Esophagus muscularis mucosa (tissue), 4 donors: ENCODE results near the gene HLCS. TPM values are rescaled to one million over a fixed set of nuclear protein-coding genes. Genes with fewer than 3 reads are reported as not detected.

ENCODE experiments used
- DNase-seq: peaks from one replicate; pipeline ENCODE4 v3.0.0-alpha.2; 2017; ENCODE audit errors: extremely low spot score
- H3K27ac ChIP-seq, 4 donors: fragments of 200-600 bp; sonication (generic); replicated peaks in 1 of 4; 1 replicate in 3 of 4; 2 replicates in 1 of 4; pipeline ENCODE4 v1.5.1; 2016 to 2019; ENCODE audit warnings: mild to moderate bottlenecking in 1 of 4
- H3K27me3 ChIP-seq, 4 donors: fragments of 200-600 bp; sonication (generic); one replicate each; pipeline versions ENCODE4 v1.5.1 to v1.6.0; 2016 to 2019
- H3K36me3 ChIP-seq, 4 donors: fragments of 200-600 bp; sonication (generic); one replicate each; pipeline ENCODE4 v1.5.1; 2016 to 2019
- H3K4me1 ChIP-seq, 4 donors: fragments of 200-600 bp; sonication (generic); one replicate each; pipeline ENCODE4 v1.5.1; 2016 to 2019
- H3K4me3 ChIP-seq, 4 donors: fragments of 200-600 bp; sonication (generic); 1 replicate in 2 of 4; 2 replicates in 2 of 4; pipeline ENCODE4 v1.5.1; 2016 to 2019; ENCODE audit warnings: mild to moderate bottlenecking in 4 of 4, moderate library complexity in 1 of 4
- H3K9me3 ChIP-seq, 4 donors: fragments of 200-600 bp; sonication (generic); 1 replicate in 3 of 4; 2 replicates in 1 of 4; pipeline ENCODE4 v1.5.1; 2016 to 2019
- CTCF ChIP-seq, 3 experiments: fragments of 200-600 bp in 2 of 3; fragments of 450-650 bp in 1 of 3; sonication (generic) in 2 of 3; IDR thresholded peaks; one replicate each; pipeline ENCODE4 v1.5.1; 2017 to 2019; ENCODE audit warnings: antibody characterized with exemption in 3 of 3, mild to moderate bottlenecking in 2 of 3, moderate library complexity in 1 of 3
- EP300 ChIP-seq: sonication (generic); formaldehyde crosslinking; IDR thresholded peaks from one replicate; pipeline ENCODE4 v1.6.1; 2017; ENCODE audit warnings: antibody characterized with exemption
- POLR2A ChIP-seq: fragments of 450-650 bp; IDR thresholded peaks from one replicate; pipeline ENCODE4 v1.6.1; 2017; ENCODE audit warnings: antibody characterized with exemption, moderate library complexity, mild to moderate bottlenecking, low read depth
- POLR2AphosphoS5 ChIP-seq, 2 donors: sonication (generic); formaldehyde crosslinking; IDR thresholded peaks; one replicate each; pipeline ENCODE4 v1.6.1; 2017; ENCODE audit warnings: antibody characterized with exemption in 2 of 2
- WGBS: methylation state at CpG from one replicate; pipeline ENCODE4 v1.1.5; 2018; 5-methylcytosine and 5-hydroxymethylcytosine counted together
- intact Hi-C: fragments of 100-400 bp; cut with DNase I; formaldehyde crosslinking; loops from one replicate; pipeline ENCODE4 v1.15.1; 2023
- total RNA-seq, 4 donors: library from RNA; depleted of rRNA; stranded (reverse); fragments of >200 nt; gene quantifications; one replicate each; pipeline versions ENCODE4 v1.1.0 to v1.2.1, GENCODE V29; 2016

The HLCS gene
- total RNA-seq, 4 donors from 2014 or later, result 15.9 to 25.3 (median 22.0) TPM

- Histone ChIP-seq H3K27ac (no peak overlapping the region), H3K27me3 (no peaks in the 10 kb centered on the region), H3K9me3 (no peaks in the 10 kb centered on the region), H3K36me3 (peaks cover 0 to 47% (median 5%) of the 10 kb centered on the region in 4 donors), H3K4me1 (no peaks in the 10 kb centered on the region), H3K4me3 (no peak overlapping the region)
- 92% methylated on average over 11 of the region's 11 CpGs for WGBS
- intact Hi-C loops, result no loop called here
- DNase-seq, result no peak
- TF ChIP-seq POLR2AphosphoS5 (IDR thresholded peaks at IDR 0.05) (no peak), POLR2A (no peak), EP300 (no peak), CTCF (IDR thresholded peaks at IDR 0.05) (no peak)
Measured at GRCh38 chr21:36761685-36762084, 204.8 kb downstream of the HLCS start.

GRCh38 chr21:36759348-36760083, 207.0 kb downstream of the HLCS start:
- intact Hi-C loops, result no loop called here
- no peaks in the 10 kb centered on the region for H3K9me3 ChIP-seq
- H3K27me3 ChIP-seq, result no peaks in the 10 kb centered on the region
- H3K27ac ChIP-seq, result no peak overlapping the region
- no peak for DNase-seq
- H3K36me3 ChIP-seq, result peaks cover 0 to 52% (median 7%) of the 10 kb centered on the region in 4 donors
- H3K4me3 ChIP-seq, result no peak overlapping the region
- H3K4me1 ChIP-seq, result no peaks in the 10 kb centered on the region
- TF ChIP-seq CTCF (IDR thresholded peaks at IDR 0.05), result no peak
- no peak for TF ChIP-seq POLR2A
- TF ChIP-seq POLR2AphosphoS5 (IDR thresholded peaks at IDR 0.05), result no peak
- TF ChIP-seq EP300, result no peak
- 83% methylated on average over 12 of the region's 12 CpGs for WGBS

GRCh38 chr21:36757196-36757595, 209.3 kb downstream of the HLCS start:
- TF ChIP-seq POLR2A (no peak), POLR2AphosphoS5 (IDR thresholded peaks at IDR 0.05) (no peak), EP300 (no peak), CTCF (IDR thresholded peaks at IDR 0.05) (no peak)
- no peak overlapping the region for H3K27ac ChIP-seq
- no peaks in the 10 kb centered on the region for H3K27me3 ChIP-seq
- no peak overlapping the region for H3K4me3 ChIP-seq
- H3K9me3 ChIP-seq, result no peaks in the 10 kb centered on the region
- no peak for DNase-seq
- 96% methylated on average over 6 of the region's 6 CpGs for WGBS
- no peaks in the 10 kb centered on the region for H3K4me1 ChIP-seq
- intact Hi-C loops, result no loop called here
- H3K36me3 ChIP-seq, result peaks cover 0 to 55% (median 10%) of the 10 kb centered on the region in 4 donors

- DNase-seq, result no peak
- no peak overlapping the region for H3K4me3 ChIP-seq
- H3K27me3 ChIP-seq, result no peaks in the 10 kb centered on the region
- peaks cover 0 to 52% (median 10%) of the 10 kb centered on the region in 4 donors for H3K36me3 ChIP-seq
- H3K4me1 ChIP-seq, result no peaks in the 10 kb centered on the region
- H3K9me3 ChIP-seq, result no peaks in the 10 kb centered on the region
- TF ChIP-seq EP300 (no peak), POLR2AphosphoS5 (IDR thresholded peaks at IDR 0.05) (no peak), POLR2A (no peak), CTCF (IDR thresholded peaks at IDR 0.05) (no peak)
- no peak overlapping the region for H3K27ac ChIP-seq
- intact Hi-C loops, result no loop called here
- 85% methylated on average over 7 of the region's 7 CpGs for WGBS
Measured at GRCh38 chr21:36756527-36756926, 209.9 kb downstream of the HLCS start.
